ENCODE data around the gene PHACTR1.
A peak's percentile ranks its signal among the peaks of the same experiment; 100 is the strongest.

The PHACTR1 gene

DNA sequence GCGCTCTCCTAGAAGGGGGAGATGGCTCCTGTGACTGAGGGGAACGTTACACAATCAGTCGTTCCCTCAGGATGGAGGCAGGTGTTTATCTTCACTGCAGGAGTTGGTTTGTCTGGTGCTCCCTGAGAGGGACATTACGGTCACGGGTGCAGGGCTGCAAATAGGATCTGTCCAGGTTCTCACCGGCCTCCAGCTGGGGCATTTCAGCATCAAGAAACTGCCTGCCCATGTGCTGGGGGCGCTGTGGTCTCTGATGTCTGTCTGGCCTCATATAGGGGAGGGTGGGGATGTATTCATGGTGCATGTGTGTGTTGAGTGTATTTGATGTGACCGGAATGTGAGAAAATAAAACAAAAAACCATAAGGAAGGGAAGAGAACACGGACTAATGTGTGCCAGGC is 534.7 kb downstream of the PHACTR1 start:
- no peak for DNase-seq (ENCODE audit: low read depth in 3 of 3, low spot score in 1 of 3)

DNA sequence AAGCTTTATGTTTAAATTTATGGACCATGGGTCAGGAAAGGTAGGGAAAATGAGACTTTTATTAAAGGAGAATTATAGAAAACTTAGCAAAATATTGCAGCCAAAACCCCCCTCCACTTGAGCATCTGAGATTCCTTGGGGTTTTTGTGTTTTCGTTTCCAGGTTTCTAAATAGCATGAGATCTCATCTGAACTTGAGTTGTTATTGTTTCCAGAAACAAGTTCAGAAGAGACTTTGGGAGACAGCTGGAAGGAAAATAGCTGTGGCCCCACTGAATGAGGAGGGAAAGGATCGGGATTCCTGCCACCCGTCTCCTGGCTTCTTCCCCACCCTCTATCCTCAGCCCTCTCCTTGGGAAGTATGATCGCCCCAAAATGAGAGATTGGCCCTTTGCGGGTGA is 536.2 kb downstream of the PHACTR1 start:
- no peak for DNase-seq (ENCODE audit: low read depth in 3 of 3, low spot score in 1 of 3)

DNA sequence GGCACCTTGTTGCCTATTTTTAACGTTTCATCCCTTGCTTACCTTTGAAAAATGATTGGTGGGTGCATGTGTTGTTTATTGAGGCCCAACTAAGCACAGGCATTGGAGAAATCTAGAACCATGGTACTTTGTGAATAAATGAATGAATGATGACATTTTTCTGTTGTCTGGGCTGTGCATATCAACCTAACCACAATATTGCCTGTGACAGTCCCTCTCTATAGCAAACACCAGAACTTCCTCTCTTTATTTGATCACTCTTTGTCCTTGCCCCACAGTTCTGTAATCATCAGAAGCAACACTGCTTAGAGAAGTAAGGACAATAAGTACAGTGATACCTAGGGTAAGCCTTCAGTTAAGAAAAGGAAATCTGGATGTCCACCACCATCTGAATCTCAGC is 536.7 kb downstream of the PHACTR1 start:
- DNase-seq (ENCODE audit: low read depth in 3 of 3, low spot score in 1 of 3), result no peak

DNA sequence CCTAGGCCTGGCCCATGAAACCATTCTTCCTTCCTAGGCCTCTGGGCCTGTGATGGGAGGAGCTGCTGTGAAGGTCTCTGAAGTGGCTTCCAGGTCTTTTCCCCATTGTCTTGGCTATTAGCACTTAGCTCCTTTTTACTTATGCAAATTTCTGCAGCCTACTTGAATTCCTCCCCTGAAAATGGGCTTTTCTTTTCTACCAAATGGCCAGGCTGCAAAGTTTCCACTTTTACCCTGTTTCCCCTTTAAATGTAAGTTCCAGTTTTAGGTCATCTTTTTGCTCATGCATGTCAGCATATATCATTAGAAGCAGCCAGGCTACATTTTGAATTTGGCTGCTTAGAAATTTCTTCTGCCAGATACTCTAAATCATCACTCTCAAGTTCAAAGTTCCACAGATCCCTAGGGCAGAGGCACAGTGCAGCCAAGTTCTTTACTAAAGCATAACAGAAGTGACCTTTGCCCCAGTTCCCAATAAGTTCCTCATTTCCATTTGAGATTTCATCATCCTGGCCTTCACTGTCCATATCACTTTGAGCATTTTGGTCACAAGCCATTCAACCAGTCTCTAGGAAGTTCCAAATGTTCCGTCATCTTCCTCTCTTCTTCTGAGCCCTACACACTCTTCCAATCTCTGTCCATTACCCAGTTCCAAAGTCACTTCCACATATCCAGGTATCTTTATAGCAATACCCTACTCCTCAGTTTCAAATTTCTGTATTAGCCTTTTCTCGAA is 539.9 kb downstream of the PHACTR1 start:
- DNase-seq (ENCODE audit: low read depth in 3 of 3, low spot score in 1 of 3), result no peak

DNA sequence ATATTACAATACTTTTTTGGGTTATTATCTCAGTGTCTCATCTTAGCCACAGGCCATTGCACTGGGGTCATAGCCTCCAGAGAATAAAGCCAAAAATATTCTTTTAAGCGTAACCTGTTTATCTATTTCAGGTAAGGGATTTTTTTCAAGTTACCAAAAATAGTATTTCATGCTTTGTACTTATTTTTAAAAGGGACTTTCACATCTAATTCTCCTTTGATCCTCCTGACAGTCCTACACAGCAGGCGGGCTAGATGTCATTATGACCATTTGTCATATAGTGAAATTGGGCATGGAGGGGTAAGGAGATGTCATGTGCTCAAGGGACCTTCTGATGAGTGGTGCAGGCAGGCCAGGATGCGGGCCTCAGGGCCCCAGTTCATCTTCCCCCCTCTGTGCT is 542.8 kb downstream of the PHACTR1 start:
- no peak for DNase-seq (ENCODE audit: low read depth in 3 of 3, low spot score in 1 of 3)

DNA sequence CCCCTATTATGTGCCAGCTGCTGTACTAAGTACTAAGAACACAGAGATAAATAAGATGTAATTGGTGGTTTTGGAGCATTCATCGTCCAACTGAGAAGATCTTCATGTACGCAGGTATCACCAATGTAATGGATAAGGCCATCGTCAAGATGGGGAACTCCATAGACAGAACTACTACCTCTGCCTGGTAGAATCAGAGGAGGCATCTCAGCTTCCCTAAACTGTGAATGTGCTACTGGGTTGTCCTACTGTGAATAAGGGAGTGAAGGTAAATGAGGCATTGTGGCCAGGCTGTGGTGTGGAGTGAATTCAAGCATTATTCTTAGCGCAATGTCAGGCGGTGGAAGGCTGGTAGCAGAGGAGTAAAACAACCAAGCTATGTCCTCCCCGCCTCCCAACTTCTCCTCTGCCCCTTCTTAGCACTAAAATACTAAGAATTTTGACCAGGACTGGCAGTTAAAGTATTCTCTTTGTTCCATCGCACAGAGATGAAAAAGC is 543.6 kb downstream of the PHACTR1 start:
- no peak for DNase-seq (ENCODE audit: low read depth in 3 of 3, low spot score in 1 of 3)

DNA sequence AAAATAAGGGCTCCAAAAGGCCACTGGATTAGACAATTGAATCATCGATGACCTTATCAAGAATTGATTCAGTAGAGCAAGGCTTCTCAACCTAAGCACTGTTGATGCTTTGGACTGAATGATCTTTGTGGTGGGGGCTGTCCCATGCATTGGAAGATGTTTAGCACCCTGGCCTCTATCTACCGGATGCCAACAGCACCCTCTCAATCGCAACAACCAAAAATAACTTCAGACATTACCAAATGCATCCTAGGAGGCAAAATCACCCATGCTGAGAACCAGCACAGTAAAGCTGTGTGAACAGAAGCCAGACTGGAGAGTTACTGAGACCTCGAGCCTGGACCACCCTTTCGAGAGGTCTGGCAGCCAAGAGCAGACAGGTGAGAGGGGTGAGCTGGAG is 544.3 kb downstream of the PHACTR1 start:
- no peak for DNase-seq (ENCODE audit: low read depth in 3 of 3, low spot score in 1 of 3)

DNA sequence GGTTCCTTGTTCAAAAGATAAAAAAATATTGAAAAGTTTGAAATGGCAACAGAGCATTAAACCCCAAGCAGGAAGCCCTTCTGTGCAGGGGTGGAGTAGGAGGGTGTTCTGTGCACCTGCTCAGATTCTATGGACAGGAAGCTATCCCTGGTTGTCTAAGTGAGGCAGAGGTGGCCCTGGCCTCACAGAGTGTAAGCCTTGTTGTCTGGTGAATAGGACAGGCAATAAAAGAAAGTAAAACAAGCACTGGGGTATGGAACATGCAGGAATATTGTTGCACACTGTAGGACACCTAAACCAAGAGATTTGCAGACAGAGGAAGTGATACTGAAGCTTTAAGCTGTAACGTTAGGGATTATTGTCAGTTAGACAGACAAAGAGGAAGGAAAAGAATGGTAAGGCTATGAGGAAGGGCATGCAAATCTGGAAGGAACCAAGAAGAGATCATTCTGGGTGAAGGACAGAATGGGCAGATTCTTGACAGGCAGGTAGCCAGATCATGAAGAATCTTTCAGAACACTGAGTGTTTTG is 545.0 kb downstream of the PHACTR1 start:
- DNase-seq (ENCODE audit: low read depth in 3 of 3, low spot score in 1 of 3), result no peak

DNA sequence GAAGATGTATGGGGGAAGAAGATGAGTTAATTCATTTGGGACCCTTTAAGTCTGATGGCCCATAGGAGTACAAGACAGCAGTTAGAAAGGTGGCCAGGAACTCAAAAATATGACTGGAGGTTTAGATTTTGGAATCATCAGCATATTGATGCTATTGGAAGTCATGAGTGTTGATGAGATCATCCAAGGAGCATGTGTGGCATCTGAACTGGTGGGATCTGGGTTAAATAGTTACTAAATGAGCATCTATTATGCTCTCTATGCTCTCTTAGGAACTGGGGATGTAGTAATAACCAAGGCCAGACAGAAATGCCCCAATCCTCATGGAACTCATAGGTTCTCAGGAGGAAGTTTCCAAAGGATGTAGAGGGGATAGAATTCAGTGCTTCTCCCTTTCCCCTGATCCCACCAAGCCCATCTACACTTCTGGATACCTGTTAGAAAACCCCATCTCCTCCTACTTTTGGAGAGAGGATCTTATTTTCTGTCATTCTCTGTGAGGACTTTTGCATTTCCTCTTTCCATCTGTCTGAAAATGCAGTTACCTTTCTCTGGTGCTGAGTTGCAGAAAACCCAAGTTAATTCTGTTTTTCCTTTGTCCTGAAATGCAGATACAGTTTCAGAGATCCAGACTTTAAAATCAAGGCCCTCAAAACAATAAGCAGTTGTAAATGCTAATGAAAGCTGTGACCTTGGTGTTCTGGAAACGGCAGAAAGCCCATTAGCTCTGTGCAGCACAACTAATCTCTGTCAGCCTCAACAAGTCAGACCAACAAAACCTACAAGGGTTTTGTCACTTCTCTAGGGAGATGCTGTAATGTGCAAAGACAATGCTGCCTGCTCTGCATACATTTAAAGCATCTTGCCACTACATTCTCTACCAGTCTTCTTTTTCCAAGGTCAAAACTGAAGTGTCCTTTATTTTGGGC is 546.0 kb downstream of the PHACTR1 start:
- DNase-seq (ENCODE audit: low read depth in 3 of 3, low spot score in 1 of 3), result no peak

DNA sequence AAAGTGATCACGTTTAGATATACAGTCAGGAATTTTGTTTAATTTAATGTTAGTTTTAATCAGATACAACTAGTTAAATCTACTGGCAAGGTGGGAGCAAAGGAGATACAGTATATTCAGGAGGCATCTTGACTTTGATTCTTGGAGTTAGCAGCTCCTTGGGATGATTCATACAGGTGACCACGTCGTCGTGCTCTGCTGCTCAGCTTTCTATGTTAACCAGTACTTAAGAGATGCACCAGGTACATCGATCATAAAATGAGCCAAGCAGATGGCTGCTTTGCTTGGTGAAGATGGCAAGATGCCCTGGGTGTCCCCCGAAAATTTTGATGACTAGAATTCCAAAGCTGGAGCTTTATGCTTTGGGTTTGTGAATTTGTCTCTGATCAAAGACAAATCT is 547.1 kb downstream of the PHACTR1 start:
- no peak for DNase-seq (ENCODE audit: low read depth in 3 of 3, low spot score in 1 of 3)

DNA sequence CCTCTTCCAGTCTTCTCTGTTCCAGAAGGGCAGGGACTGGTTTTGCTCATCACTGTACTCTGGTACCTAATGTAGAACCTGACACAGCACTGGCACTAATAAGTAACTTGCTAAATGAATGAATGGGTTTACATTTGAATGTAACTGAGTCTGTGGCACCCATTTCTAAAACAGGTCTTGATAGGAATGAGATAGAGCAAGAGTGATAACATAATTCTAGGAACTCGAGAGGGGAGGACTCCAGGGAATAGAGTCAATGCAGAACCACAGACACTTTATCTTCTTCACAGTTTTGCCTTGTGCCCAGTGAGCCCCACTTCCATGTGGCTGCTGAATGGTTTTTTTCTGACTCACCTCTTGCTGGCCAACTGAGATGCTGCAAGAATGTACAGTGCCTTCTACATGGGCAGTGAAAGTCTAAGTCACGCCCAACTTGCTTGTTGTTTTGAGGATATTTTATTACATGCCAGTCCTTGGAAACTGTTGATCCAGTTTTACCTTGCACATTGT is 550.6 kb downstream of the PHACTR1 start:
- DNase-seq (ENCODE audit: low read depth in 3 of 3, low spot score in 1 of 3), result no peak

DNA sequence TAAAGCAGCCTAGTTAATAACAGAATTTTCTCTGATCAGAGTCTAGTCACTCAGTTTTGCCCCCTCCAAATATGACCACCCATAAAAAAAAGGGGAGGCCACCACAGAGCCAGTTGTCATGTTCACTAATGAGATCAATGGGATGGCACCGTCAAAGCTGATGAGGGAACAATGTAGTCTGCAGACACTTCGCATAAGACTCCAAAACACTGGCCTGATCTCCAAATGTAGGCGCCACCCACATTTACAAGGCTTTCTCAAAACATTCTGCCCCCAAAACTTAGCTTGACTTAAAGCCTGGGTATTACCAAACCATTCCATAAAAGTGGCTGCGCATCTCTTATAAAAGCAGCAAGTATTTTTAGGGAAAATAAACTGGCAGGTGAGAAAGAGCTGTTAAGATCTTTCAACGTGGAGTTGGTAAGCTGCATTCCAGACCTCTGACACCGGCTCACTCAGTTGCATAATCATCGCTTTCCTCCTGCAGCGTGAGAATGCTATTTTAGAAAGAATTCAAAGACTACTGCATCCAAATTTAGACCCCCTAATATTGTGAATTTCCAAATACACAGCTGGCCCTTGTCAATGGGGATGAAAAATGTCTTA is 552.4 kb downstream of the PHACTR1 start:
- DNase-seq (ENCODE audit: low read depth in 3 of 3, low spot score in 1 of 3), result no peak

DNA sequence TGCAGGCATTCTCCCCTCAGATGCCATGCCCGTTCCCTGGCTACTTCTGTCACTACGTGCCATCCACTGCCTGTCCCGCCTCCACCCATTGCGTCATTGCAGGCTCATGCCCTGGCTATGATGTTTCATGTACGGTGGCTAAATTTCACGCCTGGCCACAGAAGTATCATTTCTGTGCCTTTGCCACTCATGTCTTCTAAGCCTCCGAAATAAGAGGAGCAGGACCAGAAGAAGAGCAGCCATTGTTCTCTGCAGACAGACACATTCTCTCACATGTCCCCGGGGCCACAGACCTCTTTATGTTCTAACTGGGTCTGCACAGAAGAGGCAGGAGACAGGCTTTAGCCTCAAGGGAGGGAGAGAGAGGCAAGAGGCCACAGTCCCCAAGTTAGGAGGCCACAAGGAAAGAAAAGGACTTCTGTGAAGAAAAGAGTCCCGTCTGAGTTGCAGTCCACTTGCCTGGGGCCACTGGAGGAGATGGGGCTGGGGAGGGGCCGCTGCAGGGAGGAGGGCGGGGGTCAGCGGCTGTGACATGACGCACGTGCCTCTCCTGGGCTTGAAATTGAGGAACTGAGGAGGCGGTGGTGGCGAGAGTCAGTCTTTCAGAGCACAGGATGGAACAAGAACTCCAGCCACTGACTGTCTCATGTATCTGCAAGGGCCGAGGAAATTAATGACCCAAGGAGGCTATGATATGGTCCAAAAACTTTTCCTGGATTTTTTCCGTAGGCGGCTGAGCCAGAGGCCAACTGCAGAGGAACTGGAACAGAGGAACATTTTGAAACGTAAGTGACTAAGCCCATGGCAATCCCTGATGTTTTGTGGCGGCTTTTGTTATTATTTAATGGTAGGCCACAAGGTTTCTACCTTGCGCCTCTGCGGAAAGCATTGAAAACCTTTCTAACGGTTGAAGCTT is 555.8 kb downstream of the PHACTR1 start:
- DNase-seq (ENCODE audit: low read depth in 3 of 3, low spot score in 1 of 3), result no peak

DNA sequence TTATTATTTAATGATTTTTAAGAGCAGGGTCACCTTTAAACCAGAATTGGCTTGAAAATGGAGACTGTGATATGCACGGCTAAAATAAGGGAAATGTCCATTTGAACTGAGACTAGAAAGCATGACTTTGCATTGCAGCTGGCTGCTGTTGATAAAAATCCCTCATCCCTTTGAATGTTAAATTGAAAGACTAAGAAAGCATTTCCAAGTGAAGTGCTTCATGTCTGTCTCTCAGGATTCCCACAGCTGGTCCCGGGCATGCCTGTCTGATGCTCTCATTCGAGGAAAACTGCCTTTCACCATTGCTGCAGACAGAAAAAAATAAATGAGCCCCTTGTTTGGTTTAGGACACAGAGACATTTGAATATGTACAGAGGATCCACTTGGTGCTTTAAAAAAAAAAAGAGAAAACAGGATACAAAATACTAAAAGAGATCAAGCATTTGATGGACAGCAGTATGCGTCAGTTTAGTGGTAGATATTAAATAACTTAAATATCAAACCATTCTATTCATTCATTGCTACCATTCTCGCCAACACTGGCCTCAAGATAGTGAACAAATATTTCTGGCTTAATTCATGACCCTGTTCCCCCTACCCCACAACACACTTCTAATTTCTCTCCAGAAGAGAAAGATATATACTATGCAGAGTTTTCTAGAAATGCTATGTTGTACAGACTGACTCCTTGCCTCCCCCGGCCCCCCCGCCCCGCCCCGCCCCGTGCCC is 556.8 kb downstream of the PHACTR1 start:
- no peak for DNase-seq (ENCODE audit: low read depth in 3 of 3, low spot score in 1 of 3)

DNA sequence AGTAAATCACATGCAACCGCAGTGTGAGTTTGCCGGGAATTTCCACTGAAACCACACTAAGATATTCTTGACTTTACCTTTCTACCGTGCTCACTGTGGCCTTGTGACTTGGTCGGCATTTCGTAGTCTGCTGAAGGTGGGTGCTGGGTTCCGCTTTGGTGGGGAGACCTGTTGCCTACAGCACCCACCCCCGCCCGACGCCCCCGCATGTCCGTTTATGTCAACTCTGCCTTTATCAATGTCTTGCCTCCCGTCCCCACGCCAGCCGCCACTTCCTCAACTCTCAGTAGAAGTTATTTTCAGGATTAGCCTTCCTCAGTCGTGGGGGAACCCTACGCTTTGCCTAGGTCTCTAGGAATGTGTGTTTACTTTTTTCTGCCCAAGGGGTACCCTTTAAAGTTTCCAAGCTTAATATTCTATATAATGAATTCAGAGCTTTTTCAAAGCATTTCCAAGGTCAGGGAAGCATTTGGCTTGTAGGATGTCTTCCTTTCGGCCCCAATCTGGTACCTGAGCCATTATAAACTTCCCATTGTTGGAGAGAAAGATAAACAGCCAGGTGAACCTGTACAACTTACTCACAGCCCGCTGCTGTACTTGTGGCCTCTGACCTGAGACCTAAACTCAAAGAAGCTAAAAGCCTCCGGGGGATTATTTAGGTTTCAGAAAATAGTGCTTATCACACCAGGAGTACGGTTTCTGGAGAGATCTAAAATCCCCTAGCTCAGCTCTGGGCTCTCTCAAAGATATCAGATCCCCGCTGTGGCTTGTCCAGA is 557.6 kb downstream of the PHACTR1 start:
- DNase-seq (ENCODE audit: low read depth in 3 of 3, low spot score in 1 of 3), result peak; percentile 1 to 54 (median 40)

DNA sequence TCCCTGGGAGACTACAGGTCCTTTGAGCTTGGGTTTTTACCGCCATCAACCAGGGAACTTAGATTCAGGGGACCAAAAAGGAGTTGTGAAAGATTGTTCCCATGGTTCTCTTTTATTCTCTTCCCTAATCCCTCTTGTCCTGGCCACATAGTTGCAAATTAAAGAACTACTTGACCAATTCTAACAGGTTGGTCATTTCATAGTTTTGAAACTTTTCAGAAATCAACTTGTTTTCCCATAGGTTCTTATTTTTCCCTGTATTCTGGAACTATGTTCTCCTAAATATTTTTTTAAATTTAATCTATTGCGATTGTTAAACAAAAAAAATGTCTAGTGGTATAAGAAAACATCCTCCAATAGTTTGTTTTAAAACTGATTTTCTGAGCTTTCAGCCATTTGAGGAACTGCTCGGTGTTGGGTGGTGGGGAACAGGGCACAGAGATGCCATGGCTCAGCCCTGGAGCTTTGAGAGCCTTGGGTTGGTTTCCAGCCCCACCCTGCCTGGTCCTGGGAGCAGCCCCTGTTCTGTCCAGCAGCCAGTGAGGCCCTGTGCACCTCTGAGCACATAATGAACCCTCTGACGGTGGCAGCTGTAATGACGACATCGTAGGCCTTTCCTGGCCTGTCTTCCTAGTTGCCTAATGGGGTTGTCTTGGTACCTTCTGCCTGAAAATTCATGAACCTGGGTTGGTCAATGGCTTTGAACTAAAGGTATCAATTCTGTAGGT is 558.3 kb downstream of the PHACTR1 start:
- no peak for DNase-seq (ENCODE audit: low read depth in 3 of 3, low spot score in 1 of 3)

DNA sequence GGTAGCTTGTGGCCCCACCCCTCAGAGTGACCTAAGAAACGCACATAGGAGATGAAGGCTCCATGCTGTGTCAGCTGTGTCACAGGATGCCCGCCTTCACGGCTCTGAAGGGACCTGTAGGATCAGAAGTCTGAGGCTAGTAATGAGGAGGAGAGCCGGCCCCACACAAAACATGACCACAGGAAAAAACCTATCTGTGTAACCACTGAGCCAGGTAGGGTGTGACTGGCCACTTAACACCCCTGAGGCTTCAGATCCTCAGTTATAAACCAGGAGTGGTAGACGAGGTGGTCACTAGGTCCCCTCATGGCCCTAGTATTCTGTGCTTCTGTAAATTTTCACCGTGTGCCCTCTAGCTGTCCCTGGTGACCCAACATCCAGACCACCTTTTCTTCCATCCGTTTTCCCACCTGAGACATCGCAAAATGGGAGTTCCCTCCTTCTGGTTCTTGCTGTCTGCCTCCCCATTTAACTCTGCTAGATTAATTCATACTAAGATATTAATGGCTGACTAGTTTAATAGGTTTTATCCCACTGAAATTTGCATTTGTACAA is 558.9 kb downstream of the PHACTR1 start:
- DNase-seq (ENCODE audit: low read depth in 3 of 3, low spot score in 1 of 3), result no peak

DNA sequence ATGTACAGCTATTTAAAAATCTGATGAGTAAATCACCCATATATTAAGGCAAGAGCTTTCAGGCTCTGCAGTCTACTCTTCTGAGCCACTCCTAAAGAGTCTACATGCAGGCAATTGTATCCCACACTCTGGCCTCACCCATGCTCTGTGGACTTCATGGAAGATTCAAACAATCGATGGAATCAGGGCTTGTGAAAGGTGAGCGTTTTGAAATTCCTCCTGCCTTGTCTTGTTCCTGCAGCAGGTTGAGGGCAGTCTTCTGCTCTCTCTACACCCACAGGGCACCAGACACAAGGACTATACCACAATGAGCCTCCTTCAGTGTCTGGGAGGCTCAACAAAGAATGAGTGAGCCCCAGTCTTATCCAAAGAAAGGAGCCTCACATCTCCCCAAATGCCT is 560.7 kb downstream of the PHACTR1 start:
- DNase-seq (ENCODE audit: low read depth in 3 of 3, low spot score in 1 of 3), result no peak

Measured in stimulated activated CD4-positive, alpha-beta T cell treated with anti-CD3 and anti-CD28 coated beads, TNF-alpha, amount 100 ng/mL, for 1 hour (primary cell).